Endometrial microvascular endothelial cells (primary cell): Measurements from ENCODE around the gene IPO9. TPM values are rescaled to one million over a fixed set of nuclear protein-coding genes. Genes with fewer than 3 reads are reported as not detected.
"Not testable (repeated sequence)": the region's sequence is repeated elsewhere in the genome, so short reads cannot be mapped to it uniquely, and the experiment has no call there.

Experiments
- in situ Hi-C: cut with HindIII; loops from 2 replicates; pipeline ENCODE4 v1.10.0; 2017; ENCODE audit warnings: low sequenced_read_pairs, low pct_unique_long_range_greater_than_20kb; ENCODE audit errors: inconsistent ontology term
- total RNA-seq: library from RNA; depleted of rRNA; stranded (reverse); fragments of >200 nt; gene quantifications from one replicate; pipeline ENCODE4 v1.2.3, GENCODE V29; 2015; ENCODE audit errors: inconsistent ontology term

IPO9 gene
- total RNA-seq, 1 donor from 2014 or later = 31.1 TPM

DNA sequence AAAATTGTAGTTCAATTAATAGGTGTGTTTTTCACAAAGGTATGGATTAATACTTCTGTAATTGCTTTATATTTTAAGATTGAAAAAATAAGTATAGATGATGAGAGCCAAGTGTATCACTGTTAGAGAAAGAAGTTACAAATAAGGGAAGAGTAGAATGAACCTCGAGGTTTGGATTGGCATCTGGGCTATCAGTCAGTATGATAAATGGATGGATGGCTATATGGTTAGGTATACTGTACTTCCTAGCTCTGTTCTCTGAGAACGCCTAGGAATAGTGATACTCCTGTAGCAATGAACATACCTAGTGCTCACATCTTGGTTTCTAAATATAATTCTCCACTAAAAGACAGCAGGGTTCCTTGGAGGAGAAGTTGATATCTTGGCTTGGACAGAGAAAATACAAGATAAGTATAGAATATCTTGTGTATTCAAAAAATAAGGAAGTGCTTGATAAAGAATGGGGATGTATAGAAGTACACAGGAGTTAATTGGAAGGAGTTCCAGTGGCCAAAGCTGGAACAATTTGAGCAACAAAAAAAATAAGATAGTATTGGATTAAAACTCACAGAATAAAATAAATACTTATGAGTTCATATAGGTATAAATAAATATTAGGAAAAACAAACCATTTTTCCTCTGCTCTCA is 12.4 kb downstream of the IPO9 start:
- in situ Hi-C loops = no loop called here

GRCh38 chr1:201842472-201843027 is 13.6 kb downstream of the IPO9 start:
- in situ Hi-C loops = no loop called here

DNA sequence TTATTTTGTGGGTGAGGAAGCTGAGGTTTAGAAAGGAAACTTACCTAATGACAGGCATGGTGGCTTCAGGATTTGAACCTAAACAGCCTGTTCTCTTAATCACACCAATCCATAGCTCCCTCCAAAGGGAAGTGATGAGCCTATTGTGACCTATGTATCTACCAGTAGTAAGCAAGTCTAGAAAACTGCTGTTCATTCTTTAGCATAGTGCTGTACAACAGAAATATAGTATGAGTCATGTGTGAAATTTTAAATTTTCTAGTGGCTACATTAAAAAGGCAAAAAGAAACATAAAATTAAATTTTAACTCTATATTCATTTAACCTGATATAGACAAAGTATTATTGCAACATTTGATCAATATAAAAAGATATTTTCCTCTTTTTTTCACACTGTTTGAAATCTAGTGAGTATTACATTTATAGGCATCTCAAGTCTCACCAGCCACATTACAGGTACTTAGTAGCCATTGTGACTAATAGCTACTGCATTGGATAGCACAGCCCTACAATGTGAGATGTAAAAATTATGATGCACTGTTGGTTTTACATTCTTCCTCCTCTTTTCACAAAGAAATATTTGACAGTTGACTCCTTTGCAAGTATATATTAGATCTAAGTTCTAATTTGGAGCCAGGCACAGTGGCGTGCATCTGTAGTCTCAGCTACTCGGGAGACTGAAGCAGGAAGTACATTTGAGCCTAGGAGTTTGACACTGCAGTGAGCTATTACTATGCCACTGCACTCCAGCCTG is 16.6 kb downstream of the IPO9 start:
- in situ Hi-C loops = no loop called here

DNA sequence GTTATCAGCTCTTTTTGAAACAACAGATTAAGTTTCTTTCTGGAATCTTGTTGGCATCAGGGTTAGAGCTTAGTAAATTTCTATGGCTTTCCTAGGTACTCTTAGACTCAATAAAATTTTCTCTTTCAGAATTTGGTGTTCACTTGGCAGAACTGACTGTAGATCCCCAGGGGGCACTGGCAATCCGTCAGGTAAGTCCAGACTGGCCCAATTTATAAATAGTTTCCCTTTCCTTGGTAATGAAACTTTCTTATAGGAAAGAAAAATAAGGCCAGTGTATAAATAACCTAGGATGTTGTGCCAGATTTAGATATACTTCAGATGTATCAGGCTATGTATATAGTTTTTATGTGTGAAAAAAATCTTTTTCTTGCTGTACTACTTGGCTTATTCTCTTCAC is 18.2 kb downstream of the IPO9 start:
- in situ Hi-C loops = no loop called here

- in situ Hi-C loops = no loop called here
Measured at GRCh38 chr1:201848230-201848629, 19.3 kb downstream of the IPO9 start.

- in situ Hi-C loops = no loop called here
Measured at GRCh38 chr1:201849372-201850052, 20.6 kb downstream of the IPO9 start.

GRCh38 chr1:201850053-201850397 is 21.1 kb downstream of the IPO9 start:
- in situ Hi-C loops = no loop called here

- in situ Hi-C loops = no loop called here
Measured at GRCh38 chr1:201851949-201852348, 23.0 kb downstream of the IPO9 start.

GRCh38 chr1:201856722-201857121 is 27.8 kb downstream of the IPO9 start:
- in situ Hi-C loops = not testable (repeated sequence)

GRCh38 chr1:201859424-201859823 is 30.5 kb downstream of the IPO9 start:
- in situ Hi-C loops = no loop called here

DNA sequence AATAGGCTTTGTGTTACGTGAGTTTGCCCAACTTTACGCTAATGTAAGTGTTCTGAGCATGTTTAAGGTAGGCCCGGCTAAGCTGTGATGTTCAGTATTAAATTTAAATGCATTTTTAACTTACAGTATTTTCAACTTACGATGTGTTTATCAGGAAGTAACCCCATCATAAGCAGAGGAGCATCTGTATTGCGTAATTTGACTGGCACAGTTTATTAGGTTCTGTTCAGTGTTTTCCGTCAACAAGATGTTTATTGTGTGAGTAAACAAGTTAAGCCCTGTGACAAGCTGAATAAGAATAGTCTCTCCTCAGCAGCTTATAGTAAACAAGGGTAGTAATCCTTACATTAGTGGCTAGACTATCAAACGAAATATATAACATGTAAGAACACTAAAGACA is 32.5 kb downstream of the IPO9 start:
- in situ Hi-C loops = no loop called here

GRCh38 chr1:201870397-201870796 is 41.4 kb downstream of the IPO9 start:
- in situ Hi-C loops = no loop called here

DNA sequence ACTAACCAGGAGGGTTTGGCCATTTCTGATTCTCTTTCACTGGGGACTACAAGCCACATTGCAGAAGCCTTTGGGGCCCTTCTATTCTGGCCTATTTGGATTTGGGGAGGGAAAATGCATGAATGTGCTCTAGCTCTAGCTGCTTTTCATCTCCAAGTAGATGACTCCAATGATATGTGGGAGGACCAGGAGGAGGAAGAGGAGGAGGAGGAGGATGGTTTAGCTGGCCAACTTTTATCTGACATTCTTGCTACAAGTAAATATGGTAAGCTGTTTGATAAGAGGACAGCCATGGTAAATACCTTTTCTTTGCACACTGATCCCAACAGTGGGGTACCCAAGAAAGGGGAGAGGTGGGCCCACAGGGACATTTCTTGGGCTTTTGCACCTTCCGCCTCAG is 45.7 kb downstream of the IPO9 start:
- in situ Hi-C loops = no loop called here

- in situ Hi-C loops = no loop called here
Measured at GRCh38 chr1:201876148-201876818, 47.3 kb downstream of the IPO9 start.

DNA sequence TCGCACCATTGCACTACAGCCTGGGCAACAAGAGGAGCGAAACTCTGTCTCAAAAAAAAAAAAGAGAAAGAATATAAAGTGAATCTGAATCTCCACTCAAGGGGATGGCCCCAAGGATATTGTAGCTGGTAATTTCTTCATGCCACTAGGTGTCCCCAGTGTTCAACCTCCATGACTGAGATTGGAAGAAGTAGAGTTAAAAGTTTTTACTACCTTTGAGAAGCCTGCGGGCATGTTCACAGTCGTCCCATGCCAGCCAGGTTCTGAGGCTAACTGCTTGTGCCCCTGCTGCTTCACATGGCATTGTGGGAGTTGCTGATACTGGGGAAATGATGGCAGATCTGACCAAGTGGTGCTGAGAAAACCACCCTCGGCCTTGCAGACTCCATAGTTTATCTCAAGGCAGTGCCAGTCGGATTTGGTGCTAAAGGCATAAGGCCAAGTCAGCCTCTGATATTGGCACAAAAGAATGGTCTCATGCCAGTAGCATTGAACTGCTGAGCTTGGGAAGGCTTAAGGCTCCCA is 49.0 kb downstream of the IPO9 start:
- in situ Hi-C loops = no loop called here

DNA sequence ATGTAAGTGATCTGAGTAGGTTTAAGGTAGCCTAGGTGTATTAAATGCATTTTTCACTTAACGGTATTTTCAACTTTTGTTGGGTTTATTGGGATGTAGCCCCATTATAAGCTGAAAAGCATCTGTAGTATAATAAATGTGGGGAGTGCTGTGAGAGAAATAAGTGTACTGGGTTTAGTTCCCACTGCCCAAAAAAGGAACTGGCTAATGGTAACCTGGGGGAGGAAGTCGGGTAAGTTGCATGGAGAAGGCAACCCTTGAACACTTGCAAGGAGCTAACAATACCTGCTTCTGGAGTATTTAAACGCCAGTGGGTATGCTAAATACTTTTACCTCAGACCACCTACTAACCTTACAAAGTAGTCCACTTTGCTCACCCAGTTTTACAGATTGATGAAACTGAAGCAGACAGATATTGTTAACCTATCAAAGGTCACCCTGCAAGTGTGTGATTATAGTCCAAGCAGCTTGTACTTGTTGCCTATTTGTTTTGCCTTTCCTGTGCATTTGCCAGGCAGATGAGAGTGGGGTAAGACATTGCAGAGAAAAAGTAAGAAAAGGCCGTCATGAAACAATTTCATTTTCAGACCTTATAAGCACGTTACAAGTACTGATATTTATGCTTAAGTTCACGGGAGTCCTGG is 52.1 kb downstream of the IPO9 start:
- in situ Hi-C loops = no loop called here

DNA sequence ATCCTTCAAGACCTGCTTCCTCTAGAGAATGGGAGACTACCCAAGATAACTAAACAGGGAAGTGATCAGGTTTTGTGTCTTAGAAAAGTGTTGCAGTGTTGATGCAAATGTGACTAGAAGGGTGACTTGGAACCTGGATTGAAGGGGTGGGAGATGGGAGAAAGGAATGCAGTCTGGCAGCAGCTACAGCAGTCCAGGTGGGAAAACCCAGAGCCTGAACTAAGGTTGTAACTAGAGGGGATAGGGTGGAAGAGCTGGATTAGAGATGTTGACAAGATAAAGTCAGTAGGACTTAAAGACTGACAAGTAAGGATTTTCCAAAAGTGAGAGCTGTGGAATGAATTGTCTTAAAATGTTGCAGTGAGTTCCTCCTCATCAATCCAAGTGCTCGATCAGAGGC is 52.7 kb downstream of the IPO9 start:
- in situ Hi-C loops = no loop called here

DNA sequence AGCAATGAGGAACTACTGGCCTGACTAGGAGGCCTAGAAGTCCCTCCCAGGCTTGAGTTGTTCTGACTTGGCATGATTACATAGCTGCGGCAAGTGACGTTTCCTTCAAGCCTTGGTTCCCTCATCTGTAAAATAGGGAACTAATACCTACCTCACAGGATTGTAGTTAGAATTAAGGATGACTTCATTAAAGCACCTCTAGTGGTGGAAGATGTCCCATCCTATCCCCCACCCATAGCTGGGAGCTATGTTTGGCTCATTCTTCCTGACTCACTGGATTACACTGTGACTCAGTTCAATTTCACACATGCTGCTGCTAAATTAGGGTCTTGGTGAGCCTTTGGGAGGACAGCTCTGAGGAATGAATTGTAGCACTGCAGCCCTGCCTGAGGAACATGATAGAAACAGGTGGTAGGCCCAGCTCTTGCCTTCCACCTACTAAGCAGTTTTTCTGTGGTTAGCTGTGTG is 53.7 kb downstream of the IPO9 start:
- in situ Hi-C loops = no loop called here

- in situ Hi-C loops = no loop called here
Measured at GRCh38 chr1:201883266-201883665, 54.3 kb downstream of the IPO9 start.
